Endothelial cell (in vitro differentiated cells): ENCODE results near the gene PPP6R1. TPM values are rescaled to one million over a fixed set of nuclear protein-coding genes. Genes with fewer than 3 reads are reported as not detected.

ENCODE experiments used
- DNase-seq: peaks from one replicate; pipeline ENCODE4 v3.0.0; 2021; ENCODE audit warnings: low spot score
- H3K27ac Mint-ChIP-seq: one replicate; pipeline ENCODE4 v1.8.0; 2021; ENCODE audit warnings: mixed read lengths, inconsistent platforms; ENCODE audit not compliant: unreplicated experiment
- H3K27me3 Mint-ChIP-seq: one replicate; pipeline ENCODE4 v1.8.0; 2021; ENCODE audit warnings: mild to moderate bottlenecking, moderate library complexity, mixed read lengths, inconsistent platforms; ENCODE audit not compliant: unreplicated experiment
- H3K36me3 Mint-ChIP-seq: one replicate; pipeline ENCODE4 v1.8.0; 2021; ENCODE audit warnings: mild to moderate bottlenecking, low read depth, mixed read lengths, inconsistent platforms; ENCODE audit not compliant: unreplicated experiment
- H3K4me1 Mint-ChIP-seq: one replicate; pipeline ENCODE4 v1.8.0; 2021; ENCODE audit warnings: mild to moderate bottlenecking, mixed read lengths, inconsistent platforms; ENCODE audit not compliant: unreplicated experiment
- H3K4me3 Mint-ChIP-seq: one replicate; pipeline ENCODE4 v1.8.0; 2021; ENCODE audit warnings: mild to moderate bottlenecking, mixed read lengths, inconsistent platforms; ENCODE audit not compliant: unreplicated experiment
- H3K9me3 Mint-ChIP-seq: one replicate; pipeline ENCODE4 v1.8.0; 2021; ENCODE audit warnings: mixed read lengths, inconsistent platforms; ENCODE audit not compliant: unreplicated experiment
- total RNA-seq: library from RNA; stranded (reverse); fragmentation: NEBNext Ultra II Directional; extraction: Animal tissue kit (Norgen Biotek cat#: 25700); gene quantifications from one replicate; pipeline ENCODE4 v1.2.1, GENCODE V29; 2021; ENCODE audit not compliant: unreplicated experiment
- TF ChIP-seq, protein P1 (sequence below): fragments of 200-600 bp; sonication (generic); IDR thresholded peaks from one replicate; pipeline ENCODE4 v1.5.0; 2021; ENCODE audit warnings: antibody characterized with exemption; ENCODE audit not compliant: unreplicated experiment

The PPP6R1 gene
- total RNA-seq, 1 donor from 2014 or later = 65.6 TPM

DNA sequence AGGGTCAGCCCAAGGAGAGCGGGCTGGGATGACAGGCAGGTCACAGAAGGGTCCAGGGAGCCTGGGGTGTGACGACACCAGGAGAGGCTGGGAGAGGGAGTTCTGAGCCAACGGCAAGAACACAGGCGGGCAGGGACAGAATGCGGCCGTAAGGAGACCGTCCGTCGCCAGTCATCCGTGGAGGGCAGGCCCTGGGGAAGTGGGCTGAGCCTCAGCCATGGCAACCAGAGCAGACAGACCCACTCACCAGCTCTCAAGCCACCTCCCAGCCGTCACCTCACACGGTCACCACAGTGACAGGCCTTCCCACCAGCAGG, 26.6 kb downstream of the PPP6R1 start:
- Mint-ChIP-seq H3K4me3 (no peak overlapping the region), H3K36me3 (peaks cover 46% of the 10 kb centered on the region), H3K9me3 (no peaks in the 10 kb centered on the region), H3K27me3 (peaks cover 9% of the 10 kb centered on the region), H3K27ac (no peak overlapping the region), H3K4me1 (no peaks in the 10 kb centered on the region)
- TF ChIP-seq, protein P1, sequence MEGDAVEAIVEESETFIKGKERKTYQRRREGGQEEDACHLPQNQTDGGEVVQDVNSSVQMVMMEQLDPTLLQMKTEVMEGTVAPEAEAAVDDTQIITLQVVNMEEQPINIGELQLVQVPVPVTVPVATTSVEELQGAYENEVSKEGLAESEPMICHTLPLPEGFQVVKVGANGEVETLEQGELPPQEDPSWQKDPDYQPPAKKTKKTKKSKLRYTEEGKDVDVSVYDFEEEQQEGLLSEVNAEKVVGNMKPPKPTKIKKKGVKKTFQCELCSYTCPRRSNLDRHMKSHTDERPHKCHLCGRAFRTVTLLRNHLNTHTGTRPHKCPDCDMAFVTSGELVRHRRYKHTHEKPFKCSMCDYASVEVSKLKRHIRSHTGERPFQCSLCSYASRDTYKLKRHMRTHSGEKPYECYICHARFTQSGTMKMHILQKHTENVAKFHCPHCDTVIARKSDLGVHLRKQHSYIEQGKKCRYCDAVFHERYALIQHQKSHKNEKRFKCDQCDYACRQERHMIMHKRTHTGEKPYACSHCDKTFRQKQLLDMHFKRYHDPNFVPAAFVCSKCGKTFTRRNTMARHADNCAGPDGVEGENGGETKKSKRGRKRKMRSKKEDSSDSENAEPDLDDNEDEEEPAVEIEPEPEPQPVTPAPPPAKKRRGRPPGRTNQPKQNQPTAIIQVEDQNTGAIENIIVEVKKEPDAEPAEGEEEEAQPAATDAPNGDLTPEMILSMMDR = no peak
- DNase-seq = no peak

DNA sequence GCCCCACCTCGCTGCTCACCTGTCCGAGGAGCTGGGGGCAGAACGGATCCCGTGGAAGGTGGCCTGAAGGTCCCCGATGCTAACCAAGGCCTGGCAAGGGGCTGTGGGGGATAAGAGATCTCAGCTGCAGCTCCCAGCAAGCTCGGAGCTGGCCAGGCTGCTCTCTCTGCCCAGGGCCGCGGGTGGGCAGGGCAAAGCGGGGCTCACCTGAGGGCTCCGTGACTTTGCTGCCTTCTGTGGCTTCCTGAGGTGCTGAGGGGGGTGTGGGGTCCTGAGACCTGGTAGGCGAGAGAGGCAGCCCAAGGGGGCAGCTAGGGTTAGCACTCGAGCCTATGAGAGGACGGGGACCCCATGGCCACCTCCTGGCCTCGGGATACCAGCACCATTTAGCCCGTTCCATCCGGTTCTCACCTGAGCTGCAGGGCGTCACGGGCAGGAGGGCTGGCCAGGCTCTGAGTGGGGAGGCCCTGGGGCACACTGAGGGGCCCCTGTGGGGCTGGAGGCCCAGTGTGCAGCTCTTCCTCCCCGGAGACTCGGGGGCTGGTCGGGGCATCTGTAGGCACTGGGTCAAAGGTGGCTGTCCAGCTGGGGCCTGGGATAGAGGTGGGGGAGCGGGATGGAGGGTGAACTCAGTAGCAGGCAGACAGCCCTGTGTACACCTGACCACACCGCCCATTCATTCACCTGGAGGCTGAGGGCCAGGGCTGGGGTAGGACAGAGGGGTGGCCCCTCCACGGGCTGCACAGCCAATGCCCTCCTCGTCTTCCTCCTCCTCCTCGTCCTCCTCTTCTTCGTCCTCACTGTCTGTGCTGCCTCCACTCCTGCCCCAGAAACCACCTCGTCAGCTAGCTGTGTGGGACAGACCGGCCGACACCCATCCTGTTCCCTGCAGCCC, 27.2 kb downstream of the PPP6R1 start:
- no peak for DNase-seq
- Mint-ChIP-seq H3K4me1 (no peaks in the 10 kb centered on the region), H3K27me3 (peaks cover 7% of the 10 kb centered on the region), H3K36me3 (peaks cover 42% of the 10 kb centered on the region), H3K4me3 (no peak overlapping the region), H3K9me3 (no peaks in the 10 kb centered on the region), H3K27ac (no peak overlapping the region)
- TF ChIP-seq, protein P1 = no peak

DNA sequence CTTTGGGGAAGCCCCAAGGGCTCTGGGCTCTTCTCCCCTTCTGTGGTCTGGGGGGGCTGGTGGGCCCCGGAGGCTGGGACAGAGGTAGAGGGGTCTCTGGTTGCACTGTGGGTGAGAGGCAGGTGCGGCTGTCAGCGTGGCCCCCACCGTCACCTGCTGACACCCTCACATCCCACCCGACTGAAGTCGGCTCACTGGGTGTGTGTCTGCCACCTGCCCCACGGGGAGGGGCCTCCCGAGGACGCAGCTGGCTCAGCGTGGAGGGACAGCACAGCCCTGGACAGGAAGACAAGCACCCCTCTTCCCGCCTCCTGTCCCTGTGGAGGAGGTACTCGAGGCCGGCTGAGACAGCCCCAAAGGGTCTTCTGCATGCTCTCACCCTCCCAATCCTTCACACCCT, 28.0 kb downstream of the PPP6R1 start:
- H3K4me3 Mint-ChIP-seq = no peak overlapping the region
- DNase-seq = no peak
- H3K9me3 Mint-ChIP-seq = no peaks in the 10 kb centered on the region
- TF ChIP-seq, protein P1 = no peak
- H3K4me1 Mint-ChIP-seq = no peaks in the 10 kb centered on the region
- H3K27me3 Mint-ChIP-seq = peaks cover 7% of the 10 kb centered on the region
- peaks cover 37% of the 10 kb centered on the region for H3K36me3 Mint-ChIP-seq
- no peak overlapping the region for H3K27ac Mint-ChIP-seq

DNA sequence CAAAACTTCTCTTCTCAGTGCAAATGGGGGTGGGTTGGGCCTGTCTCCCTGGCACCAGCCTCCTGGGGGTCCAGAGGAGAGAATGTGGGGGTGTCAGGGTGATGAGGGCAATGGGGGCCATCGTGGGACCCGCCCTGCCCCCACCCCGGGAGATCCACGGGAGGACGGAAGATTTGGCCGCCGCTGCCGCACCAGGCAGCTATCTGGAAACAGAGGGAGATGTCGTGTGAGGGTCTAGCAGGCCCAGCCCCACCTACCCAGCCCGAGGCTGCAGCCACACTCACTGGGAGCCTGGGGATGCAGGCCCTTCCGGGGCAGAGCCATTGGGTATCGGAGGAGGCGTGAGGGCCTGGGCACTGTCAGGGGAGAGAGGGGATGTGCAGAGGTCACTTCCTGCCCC, 28.5 kb downstream of the PPP6R1 start:
- Mint-ChIP-seq H3K4me3 (no peak overlapping the region), H3K27ac (no peak overlapping the region), H3K36me3 (peaks cover 41% of the 10 kb centered on the region), H3K27me3 (peaks cover 11% of the 10 kb centered on the region), H3K9me3 (no peaks in the 10 kb centered on the region), H3K4me1 (peaks cover 3% of the 10 kb centered on the region)
- no peak for DNase-seq
- TF ChIP-seq, protein P1 = no peak

DNA sequence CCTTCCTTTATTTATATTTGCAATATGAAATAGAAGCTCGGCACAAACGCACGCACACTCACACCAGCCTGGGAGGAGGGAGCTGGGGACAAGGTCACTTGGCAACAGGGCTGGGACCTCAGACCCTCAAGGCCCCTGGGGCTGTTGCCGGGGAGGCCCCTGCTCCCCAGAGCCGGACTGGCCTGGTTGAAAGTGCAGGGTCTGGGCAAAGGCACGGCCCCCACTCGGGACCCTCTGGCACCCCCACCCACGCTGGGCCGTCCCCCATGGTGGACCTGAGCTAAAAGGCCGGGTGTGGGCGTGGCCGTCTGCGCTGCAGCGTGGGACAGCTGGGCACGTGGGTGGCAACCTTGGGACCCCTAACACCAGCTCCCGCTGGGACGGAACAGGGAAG, 29.0 kb downstream of the PPP6R1 start:
- H3K9me3 Mint-ChIP-seq = no peaks in the 10 kb centered on the region
- TF ChIP-seq, protein P1 = no peak
- no peak overlapping the region for H3K27ac Mint-ChIP-seq
- peaks cover 36% of the 10 kb centered on the region for H3K36me3 Mint-ChIP-seq
- H3K27me3 Mint-ChIP-seq = peaks cover 11% of the 10 kb centered on the region
- H3K4me3 Mint-ChIP-seq = no peak overlapping the region
- peaks cover 3% of the 10 kb centered on the region for H3K4me1 Mint-ChIP-seq
- DNase-seq = no peak
